IMR-90 (cell line): ENCODE measurements around the gene SPHK2. TPM values are rescaled to one million over a fixed set of nuclear protein-coding genes. Genes with fewer than 3 reads are reported as not detected.
A peak's percentile ranks its signal among the peaks of the same experiment; 100 is the strongest.

Experiments used
- ATAC-seq: fragments of 200-7000 bp; cut with Tn5 transposase; 2 replicates; pipeline ENCODE4 v1.9.1; 2020; ENCODE audit warnings: low read depth, mild to moderate bottlenecking, moderate library complexity
- BruUV-seq: library from RNA; stranded (reverse); fragments of 400-500 nt; replicated peaks from 2 replicates; lab custom pipeline; 2021; lab: Mats Ljungman, UMichigan
- CTCF ChIA-PET: fragments of 300-600 bp; formaldehyde crosslinking; extraction: SDS; loops from one replicate; lab custom pipeline; 2021; ENCODE audit warnings: antibody characterized with exemption; lab: Yijun Ruan, JAX
- POLR2A ChIA-PET: fragments of 300-600 bp; sonication (Branson Sonifier 250); formaldehyde crosslinking; loops from one replicate; lab custom pipeline; 2022; ENCODE audit warnings: antibody characterized with exemption; ENCODE audit not compliant: unreplicated experiment; lab: Charles Lee
- DNase-seq: peaks from one replicate; pipeline ENCODE4 v3.0.0; 2013
- H2AFZ ChIP-seq: replicated peaks from 2 replicates; pipeline ENCODE3; 2013; ENCODE audit warnings: low read length, mild to moderate bottlenecking; ENCODE audit not compliant: poor library complexity
- H2AK5ac ChIP-seq: 2 replicates; pipeline ENCODE4 v1.6.1; 2013; ENCODE audit warnings: low read depth, low read length, inconsistent platforms
- H2AK9ac ChIP-seq: replicated peaks from 2 replicates; pipeline ENCODE3; 2013; ENCODE audit warnings: mild to moderate bottlenecking, low read depth, low read length, moderate library complexity; ENCODE audit not compliant: poor library complexity
- H2BK120ac ChIP-seq: 2 replicates; pipeline ENCODE4 v1.6.1; 2013; ENCODE audit warnings: low read depth, low read length, inconsistent platforms
- H2BK15ac ChIP-seq: 3 replicates; pipeline ENCODE4 v1.6.1; 2013; ENCODE audit warnings: low read depth, low read length, inconsistent platforms
- H2BK20ac ChIP-seq: 2 replicates; pipeline ENCODE4 v1.6.1; 2013; ENCODE audit warnings: low read depth, mild to moderate bottlenecking, inconsistent platforms, low read length, moderate library complexity
- H2BK5ac ChIP-seq: 2 replicates; pipeline ENCODE4 v1.6.1; 2013; ENCODE audit warnings: mild to moderate bottlenecking, low read depth, low read length, inconsistent platforms; ENCODE audit not compliant: poor library complexity, severe bottlenecking
- H3K14ac ChIP-seq: replicated peaks from 2 replicates; pipeline ENCODE4 v1.6.1; 2013; ENCODE audit warnings: low read depth, low read length, inconsistent platforms
- H3K18ac ChIP-seq: 2 replicates; pipeline ENCODE4 v1.6.1; 2013; ENCODE audit warnings: low read depth, low read length, control low read depth
- H3K23ac ChIP-seq: 2 replicates; pipeline ENCODE4 v1.6.1; 2013; ENCODE audit warnings: low read depth, low read length, inconsistent platforms
- H3K27ac ChIP-seq: 2 replicates; pipeline ENCODE4 v1.5.1; 2013; ENCODE audit warnings: mild to moderate bottlenecking, control low read depth, low read length; ENCODE audit not compliant: insufficient read depth
- H3K27me3 ChIP-seq: 2 replicates; pipeline ENCODE4 v1.6.1; 2013; ENCODE audit warnings: low read length; ENCODE audit not compliant: control insufficient read depth, insufficient read depth
- H3K36me3 ChIP-seq: 2 replicates; pipeline ENCODE4 v1.6.1; 2013; ENCODE audit warnings: low read length, mixed read lengths; ENCODE audit not compliant: control insufficient read depth, insufficient read depth
- H3K4ac ChIP-seq: 2 replicates; pipeline ENCODE4 v1.6.1; 2013; ENCODE audit warnings: low read depth, low read length, inconsistent platforms
- H3K4me1 ChIP-seq: 2 replicates; pipeline ENCODE4 v1.6.1; 2013; ENCODE audit warnings: low read length, mixed read lengths; ENCODE audit not compliant: control insufficient read depth, insufficient read depth
- H3K4me2 ChIP-seq: 2 replicates; pipeline ENCODE4 v1.6.1; 2013; ENCODE audit warnings: low read depth, mild to moderate bottlenecking, control low read depth, low read length, moderate library complexity
- H3K4me3 ChIP-seq: 2 replicates; pipeline ENCODE4 v1.5.1; 2013; ENCODE audit warnings: low read depth, mild to moderate bottlenecking, control low read depth, low read length, moderate library complexity; ENCODE audit not compliant: insufficient read depth
- H3K56ac ChIP-seq: 2 replicates; pipeline ENCODE4 v1.6.1; 2013; ENCODE audit warnings: low read length, inconsistent platforms; ENCODE audit not compliant: insufficient read depth; ENCODE audit errors: extremely low read depth
- H3K79me1 ChIP-seq, 2 experiments: 2 replicates each; pipeline ENCODE4 v1.6.1; 2013; ENCODE audit warnings: low read length in 2 of 2, inconsistent platforms in 1 of 2, low read depth in 1 of 2
- H3K9ac ChIP-seq: 2 replicates; pipeline ENCODE4 v1.6.1; 2013; ENCODE audit warnings: low read depth, low read length, control low read depth
- H3K9me1 ChIP-seq: 2 replicates; pipeline ENCODE4 v1.6.1; 2013; ENCODE audit warnings: low read length, inconsistent platforms; ENCODE audit not compliant: insufficient read depth
- H3K9me3 ChIP-seq: 2 replicates; pipeline ENCODE4 v1.6.1; 2013; ENCODE audit warnings: low read length; ENCODE audit not compliant: control insufficient read depth, insufficient read depth
- H4K20me1 ChIP-seq: 2 replicates; pipeline ENCODE4 v1.6.1; 2013; ENCODE audit warnings: low read length, inconsistent platforms; ENCODE audit not compliant: insufficient read depth
- H4K5ac ChIP-seq: 2 replicates; pipeline ENCODE4 v1.6.1; 2013; ENCODE audit warnings: mild to moderate bottlenecking, low read depth, low read length, control low read depth
- H4K8ac ChIP-seq, 2 experiments: 2 replicates each; pipeline ENCODE4 v1.6.1; 2013; ENCODE audit warnings: low read depth in 2 of 2, low read length in 2 of 2, control low read depth in 1 of 2, inconsistent platforms in 1 of 2
- H4K91ac ChIP-seq: 2 replicates; pipeline ENCODE4 v1.6.1; 2013; ENCODE audit warnings: low read depth, low read length, inconsistent platforms; ENCODE audit not compliant: insufficient read depth
- BHLHE40 ChIP-seq: fragments of 150-350 bp; IDR thresholded peaks from 2 replicates; pipeline ENCODE4 v1.6.1; 2016; ENCODE audit warnings: mild to moderate bottlenecking, low read depth, low read length
- CEBPB ChIP-seq: IDR thresholded peaks from 2 replicates; pipeline ENCODE4 v1.6.1; 2012; ENCODE audit warnings: low read depth, low read length, improper control_type of control experiment
- CHD1 ChIP-seq: IDR thresholded peaks from 2 replicates; pipeline ENCODE4 v1.6.1; 2012; ENCODE audit warnings: low read depth, low read length, improper control_type of control experiment
- CTCF ChIP-seq: conservative IDR thresholded peaks from 2 replicates; pipeline ENCODE4 v1.5.1; 2012; ENCODE audit warnings: mild to moderate bottlenecking, low read depth, low read length, improper control_type of control experiment
- ELK1 ChIP-seq: fragments of 150-350 bp; IDR thresholded peaks from 2 replicates; pipeline ENCODE4 v1.6.1; 2016; ENCODE audit warnings: low read depth, mild to moderate bottlenecking, low read length, moderate library complexity, borderline replicate concordance
- FOS ChIP-seq: fragments of 150-350 bp; IDR thresholded peaks from 2 replicates; pipeline ENCODE4 v1.6.1; 2016; ENCODE audit warnings: low read depth, low read length
- MAFK ChIP-seq: IDR thresholded peaks from 2 replicates; pipeline ENCODE4 v1.6.1; 2012; ENCODE audit warnings: low read depth, low read length, improper control_type of control experiment
- MAZ ChIP-seq: IDR thresholded peaks from 2 replicates; pipeline ENCODE4 v1.6.1; 2012; ENCODE audit warnings: low read depth, mild to moderate bottlenecking, low read length, improper control_type of control experiment, moderate library complexity, borderline replicate concordance
- MXI1 ChIP-seq: IDR thresholded peaks from 2 replicates; pipeline ENCODE4 v1.6.1; 2012; ENCODE audit warnings: low read depth, mild to moderate bottlenecking, low read length, moderate library complexity, borderline replicate concordance
- NFE2L2 ChIP-seq: fragments of 150-350 bp; IDR thresholded peaks from 2 replicates; pipeline ENCODE4 v1.6.1; 2016; ENCODE audit warnings: low read depth, mild to moderate bottlenecking, low read length
- POLR2A ChIP-seq: IDR thresholded peaks from 2 replicates; pipeline ENCODE4 v1.6.1; 2012; ENCODE audit warnings: mild to moderate bottlenecking, low read depth, low read length
- RAD21 ChIP-seq: IDR thresholded peaks from 2 replicates; pipeline ENCODE4 v1.6.1; 2012; ENCODE audit warnings: low read length, improper control_type of control experiment
- RFX5 ChIP-seq: IDR thresholded peaks from 2 replicates; pipeline ENCODE4 v1.8.0; 2012; ENCODE audit warnings: low read depth, mild to moderate bottlenecking, low read length, moderate library complexity
- SMC3 ChIP-seq: fragments of 150-350 bp; IDR thresholded peaks from 2 replicates; pipeline ENCODE4 v1.6.1; 2016; ENCODE audit warnings: low read depth, mild to moderate bottlenecking, antibody characterized with exemption, low read length, moderate library complexity
- USF2 ChIP-seq: fragments of 150-350 bp; IDR thresholded peaks from 2 replicates; pipeline ENCODE4 v1.6.1; 2017; ENCODE audit warnings: mild to moderate bottlenecking, antibody characterized with exemption, low read length, low read depth
- WGBS, 2 experiments: methylation state at CpG; one replicate each; pipeline versions ENCODE4 v1.1.5 to v1.1.7; 2013; ENCODE audit warnings: missing lambda C conversion rate in 2 of 2; ENCODE audit not compliant: insufficient read length in 1 of 2; ENCODE audit errors: extremely low coverage in 2 of 2; 5-methylcytosine and 5-hydroxymethylcytosine counted together
- dilution Hi-C: fragments of 300-500 bp; cut with HindIII; formaldehyde crosslinking; loops from one replicate; pipeline ENCODE4 v1.14.3; 2018; ENCODE audit warnings: low sequenced_read_pairs; ENCODE audit not compliant: unreplicated experiment
- in situ Hi-C: fragments of 300-500 bp; cut with MboI; formaldehyde crosslinking; loops from 3 replicates; pipeline ENCODE4 v1.14.3; 2019; ENCODE audit warnings: low sequenced_read_pairs, inconsistent platforms, mixed read lengths
- intact Hi-C: fragments of 100-400 bp; cut with micrococcal nuclease; formaldehyde crosslinking; loops from 2 replicates; pipeline ENCODE4 v1.10.0; 2022
- polyA plus RNA-seq, 3 experiments: library from polyadenylated mRNA; depleted of rRNA; stranded (reverse); fragments of >200 nt; gene quantifications; 2 replicates each; pipeline ENCODE4 v1.2.3, GENCODE V29; 2012; ENCODE audit warnings: low replicate concordance in 1 of 3
- total RNA-seq: library from RNA; depleted of rRNA; stranded (reverse); fragments of >200 nt; gene quantifications from 2 replicates; pipeline ENCODE4 v1.2.3, GENCODE V29; 2012

The SPHK2 gene
- total and polyA plus RNA-seq, 2 of the 4 experiments (the other 2 are of a cell fraction) = 1.6 to 9.9 TPM

GRCh38 chr19:48569814-48570213, 49.5 kb upstream of the SPHK2 start:
- no peaks in the 10 kb centered on the region for H3K9me1 ChIP-seq
- no peak overlapping the region for H3K23ac ChIP-seq
- H3K4ac ChIP-seq = no peak overlapping the region
- H2BK20ac ChIP-seq = no peak overlapping the region
- no peak overlapping the region for H2AK9ac ChIP-seq
- no peak overlapping the region for H3K4me2 ChIP-seq
- no peak overlapping the region for H2BK120ac ChIP-seq
- POLR2A ChIA-PET = no interaction called here
- 58% methylated on average over 7 of the region's 11 CpGs; no CpG with 5 or more reads in 1 of the 2 experiments for WGBS, 2 experiments
- H4K20me1 ChIP-seq = no peaks in the 10 kb centered on the region
- ATAC-seq = 0 out of 2 replicates have a peak, but pooled peaks have one; percentile 8
- no peak overlapping the region for H4K5ac ChIP-seq
- no peaks in the 10 kb centered on the region for H3K36me3 ChIP-seq
- peaks cover 3% of the 10 kb centered on the region; the same call in 1 of the 2 replicates for H3K4me1 ChIP-seq
- peak; percentile 56 for DNase-seq
- no peak overlapping the region for H3K56ac ChIP-seq
- H3K79me1 ChIP-seq = no peaks in the 10 kb centered on the region
- in situ Hi-C loops = no loop called here
- H4K8ac ChIP-seq = no peak overlapping the region
- H2BK5ac ChIP-seq = no peak overlapping the region
- no peak overlapping the region for H3K14ac ChIP-seq
- H3K4me3 ChIP-seq = no peak overlapping the region
- BruUV-seq = no TSS peak
- no peak overlapping the region for H3K27ac ChIP-seq
- CTCF ChIA-PET = no interaction called here
- no peak overlapping the region for H2AFZ ChIP-seq
- H3K9ac ChIP-seq = no peak overlapping the region
- no peak overlapping the region for H4K91ac ChIP-seq
- H3K9me3 ChIP-seq = no peaks in the 10 kb centered on the region
- no peak overlapping the region for H2BK15ac ChIP-seq
- dilution Hi-C loops = no loop called here
- no peak overlapping the region for H3K18ac ChIP-seq
- intact Hi-C loops = no loop called here
- H2AK5ac ChIP-seq = no peak overlapping the region
- H3K27me3 ChIP-seq = no peaks in the 10 kb centered on the region
- TF ChIP-seq CTCF = no peak
- no peak for TF ChIP-seq CEBPB
- TF ChIP-seq RFX5 = no peak
- no peak for TF ChIP-seq FOS
- TF ChIP-seq MXI1 = no peak
- no peak for TF ChIP-seq BHLHE40
- no peak for TF ChIP-seq USF2
- TF ChIP-seq RAD21 = no peak
- no peak for TF ChIP-seq SMC3
- no peak for TF ChIP-seq CHD1
- TF ChIP-seq POLR2A = no peak
- TF ChIP-seq NFE2L2 = no peak
- TF ChIP-seq MAZ = no peak
- TF ChIP-seq ELK1 = no peak
- no peak for TF ChIP-seq MAFK
